ENCODE measurements around the gene ANXA11. TPM values are rescaled to one million over a fixed set of nuclear protein-coding genes. Genes with fewer than 3 reads are reported as not detected.

ANXA11 gene
- total RNA-seq, 1 donor from 2014 or later, result 98.2 TPM

DNA sequence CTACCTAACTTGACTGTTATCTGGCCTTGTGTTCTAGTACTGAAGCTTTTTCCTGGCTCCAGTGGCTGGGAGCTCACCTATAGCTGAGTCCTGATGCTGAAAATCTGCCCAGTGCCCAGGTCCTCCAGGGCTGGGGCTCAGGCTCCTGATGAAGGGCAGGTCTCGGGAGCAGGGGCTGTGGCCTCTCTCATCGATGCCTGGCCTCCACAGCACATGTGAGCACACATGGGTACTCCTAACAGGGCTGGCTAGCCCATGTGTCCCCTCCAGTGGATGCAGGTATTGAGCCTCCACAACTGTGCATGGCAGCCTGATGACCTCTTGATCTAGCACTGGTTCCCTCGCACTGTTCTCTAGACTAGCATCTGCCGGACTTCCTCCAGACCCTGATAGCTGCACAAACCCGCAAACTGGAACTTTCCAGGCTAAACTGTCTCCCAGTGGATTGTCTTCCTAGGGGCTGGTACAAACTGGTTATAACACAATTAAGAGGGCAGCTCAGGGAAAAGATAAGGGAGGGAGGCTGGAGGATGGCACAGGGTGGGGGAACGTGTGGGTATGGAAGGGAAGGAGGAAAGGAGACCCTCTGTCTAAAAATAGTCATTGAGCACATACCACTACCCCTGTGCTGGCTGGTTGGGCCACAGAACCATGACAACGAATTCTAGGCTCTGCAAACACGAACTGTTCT is 37.7 kb downstream of the ANXA11 start:
- no peak for DNase-seq (ENCODE audit: extremely low read depth, low read depth, low spot score)

DNA sequence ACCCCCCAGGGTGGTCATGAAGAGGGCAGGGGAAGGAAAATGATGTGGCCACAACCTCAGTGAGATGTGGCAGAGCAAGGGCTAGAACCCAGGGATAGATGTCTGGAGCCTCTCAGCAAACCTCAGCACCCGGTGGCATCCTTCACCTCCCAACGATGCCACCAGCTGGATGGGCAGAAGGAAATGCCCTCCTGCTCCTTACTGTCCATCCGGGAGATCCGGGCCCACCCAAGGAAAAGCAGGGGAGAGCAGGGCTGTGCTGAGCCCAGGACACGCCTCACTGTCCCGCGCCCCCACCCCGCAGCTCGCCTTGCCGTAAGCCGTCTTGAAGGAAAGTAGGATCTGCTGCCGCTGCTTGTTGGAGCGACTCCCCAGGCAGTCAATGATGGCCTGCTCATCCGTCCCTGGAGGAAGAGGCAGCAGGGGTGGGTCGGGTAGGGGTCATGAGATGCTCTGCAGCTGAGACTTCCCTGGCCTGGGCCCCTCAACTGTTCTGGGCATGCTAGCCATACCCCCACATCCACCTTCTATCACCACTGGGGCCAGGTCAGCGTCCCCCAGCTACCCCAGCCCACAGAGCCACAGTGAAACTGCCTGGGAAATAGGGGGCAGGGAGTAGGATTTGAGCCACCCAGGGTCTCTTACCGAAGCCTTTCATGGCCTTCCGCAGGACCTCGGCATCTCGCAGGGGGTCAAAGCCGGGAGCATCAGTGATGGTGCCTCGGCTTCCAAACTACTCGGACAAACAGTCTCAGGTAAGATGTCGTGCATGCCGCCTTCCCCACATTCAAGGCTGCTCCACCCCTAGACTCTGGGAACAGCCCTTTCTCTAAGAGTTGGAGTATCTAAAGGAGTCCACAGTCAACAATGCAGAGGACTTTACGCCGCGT is 38.5 kb downstream of the ANXA11 start:
- no peak for DNase-seq (ENCODE audit: extremely low read depth, low read depth, low spot score)

DNA sequence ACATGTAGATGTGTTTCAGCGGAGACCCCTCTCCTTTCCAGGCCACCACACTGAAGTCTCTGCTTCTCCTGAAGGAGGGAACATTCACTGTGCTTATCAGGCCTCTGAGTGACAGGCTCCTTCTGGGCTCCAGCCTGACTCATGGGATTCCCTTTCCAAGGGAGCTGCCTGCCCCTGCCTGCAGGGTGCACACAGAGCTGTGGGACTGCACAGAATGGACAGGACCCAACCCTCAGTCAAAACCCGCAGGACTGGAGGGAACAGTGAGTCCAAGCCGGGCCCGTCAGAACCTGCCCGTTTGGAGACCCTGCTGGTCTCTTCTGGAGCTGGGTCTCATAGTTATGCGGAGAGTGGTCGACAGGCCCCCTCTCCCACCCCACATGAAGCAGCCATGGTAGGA is 40.2 kb downstream of the ANXA11 start:
- DNase-seq (ENCODE audit: extremely low read depth, low read depth, low spot score), result no peak

DNA sequence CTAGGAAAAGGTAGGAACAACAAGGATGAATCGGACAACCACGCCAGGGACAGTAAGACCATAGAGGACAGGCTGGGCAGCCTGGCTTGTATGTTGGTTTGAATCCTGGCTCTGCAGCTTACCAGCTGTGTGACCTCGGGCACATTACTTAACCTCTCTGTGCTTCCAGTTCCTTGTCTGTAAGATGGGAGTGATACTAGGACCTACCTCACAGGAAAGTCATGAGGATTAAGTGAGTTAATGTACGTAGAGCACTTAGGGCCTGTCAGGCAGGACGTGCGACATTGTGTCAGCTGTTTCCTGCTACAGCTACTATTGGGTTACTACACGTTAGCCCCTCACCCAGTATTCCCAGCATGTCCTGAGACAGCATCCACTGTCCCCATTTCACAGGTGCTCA is 40.7 kb downstream of the ANXA11 start:
- DNase-seq (ENCODE audit: extremely low read depth, low read depth, low spot score), result no peak

DNA sequence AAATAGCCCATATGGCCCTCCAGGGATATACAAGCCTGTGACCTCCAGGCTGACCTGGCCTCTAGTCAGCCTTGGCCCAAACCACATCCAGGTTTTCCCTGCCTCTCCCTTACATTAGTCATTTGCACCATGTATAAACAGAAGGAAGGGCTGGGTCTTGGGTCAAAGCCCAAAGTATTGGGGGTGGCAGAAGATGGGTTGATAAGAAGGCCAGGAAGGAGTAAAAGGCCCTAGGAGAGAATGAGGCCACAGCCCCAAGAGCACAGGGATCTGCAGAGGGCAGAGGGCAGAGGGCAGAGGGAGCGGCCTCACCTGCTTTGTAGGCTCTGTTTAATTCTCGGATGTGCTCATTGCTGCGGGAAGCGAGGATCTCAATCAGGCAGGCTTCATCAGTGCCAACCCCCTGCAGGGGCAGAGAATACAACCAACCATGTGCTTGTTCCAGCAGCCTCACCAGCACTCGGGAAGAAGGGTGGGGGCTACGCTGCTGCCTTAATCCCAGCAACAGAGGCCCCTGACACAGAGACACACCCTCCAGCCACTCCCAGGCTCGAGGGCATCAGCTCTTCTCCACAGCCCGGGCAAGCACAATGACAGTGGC is 41.5 kb downstream of the ANXA11 start:
- DNase-seq (ENCODE audit: extremely low read depth, low read depth, low spot score), result no peak

DNA sequence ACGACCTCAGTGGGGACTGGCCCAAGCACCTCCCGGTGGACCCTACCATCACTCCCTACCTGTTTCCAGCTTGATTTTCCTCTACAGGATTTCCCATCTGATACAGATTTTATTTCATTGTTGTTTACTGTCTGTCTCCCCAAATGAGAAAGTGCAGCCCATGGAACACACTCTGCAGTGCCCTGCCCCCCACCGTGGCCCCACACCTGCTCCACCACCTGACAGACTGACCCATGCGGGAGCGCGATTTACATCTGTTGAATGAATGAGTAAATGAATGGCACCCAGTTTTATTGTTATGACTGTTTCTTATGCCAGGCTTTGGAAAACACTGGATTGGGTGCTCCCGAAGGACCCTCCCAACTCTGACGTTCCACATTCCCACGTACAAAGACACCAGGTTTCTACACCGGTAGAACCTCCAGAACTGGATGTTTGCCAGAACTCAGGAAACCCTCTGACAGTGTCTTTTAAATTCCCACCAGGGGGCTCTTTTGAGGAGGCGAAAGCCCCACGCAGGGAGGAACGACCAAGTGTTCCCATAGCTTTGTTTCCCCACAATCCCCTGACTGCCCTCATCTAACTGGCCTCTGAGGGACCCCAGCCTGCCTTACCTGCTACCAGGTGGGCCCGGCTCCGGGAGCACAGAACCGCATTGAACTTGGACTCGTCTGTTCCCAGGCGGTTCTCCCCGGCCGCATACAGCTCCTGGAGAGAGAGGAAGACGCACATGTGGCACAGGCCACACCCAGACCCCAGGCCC is 43.8 kb downstream of the ANXA11 start:
- no peak for DNase-seq (ENCODE audit: extremely low read depth, low read depth, low spot score)

DNA sequence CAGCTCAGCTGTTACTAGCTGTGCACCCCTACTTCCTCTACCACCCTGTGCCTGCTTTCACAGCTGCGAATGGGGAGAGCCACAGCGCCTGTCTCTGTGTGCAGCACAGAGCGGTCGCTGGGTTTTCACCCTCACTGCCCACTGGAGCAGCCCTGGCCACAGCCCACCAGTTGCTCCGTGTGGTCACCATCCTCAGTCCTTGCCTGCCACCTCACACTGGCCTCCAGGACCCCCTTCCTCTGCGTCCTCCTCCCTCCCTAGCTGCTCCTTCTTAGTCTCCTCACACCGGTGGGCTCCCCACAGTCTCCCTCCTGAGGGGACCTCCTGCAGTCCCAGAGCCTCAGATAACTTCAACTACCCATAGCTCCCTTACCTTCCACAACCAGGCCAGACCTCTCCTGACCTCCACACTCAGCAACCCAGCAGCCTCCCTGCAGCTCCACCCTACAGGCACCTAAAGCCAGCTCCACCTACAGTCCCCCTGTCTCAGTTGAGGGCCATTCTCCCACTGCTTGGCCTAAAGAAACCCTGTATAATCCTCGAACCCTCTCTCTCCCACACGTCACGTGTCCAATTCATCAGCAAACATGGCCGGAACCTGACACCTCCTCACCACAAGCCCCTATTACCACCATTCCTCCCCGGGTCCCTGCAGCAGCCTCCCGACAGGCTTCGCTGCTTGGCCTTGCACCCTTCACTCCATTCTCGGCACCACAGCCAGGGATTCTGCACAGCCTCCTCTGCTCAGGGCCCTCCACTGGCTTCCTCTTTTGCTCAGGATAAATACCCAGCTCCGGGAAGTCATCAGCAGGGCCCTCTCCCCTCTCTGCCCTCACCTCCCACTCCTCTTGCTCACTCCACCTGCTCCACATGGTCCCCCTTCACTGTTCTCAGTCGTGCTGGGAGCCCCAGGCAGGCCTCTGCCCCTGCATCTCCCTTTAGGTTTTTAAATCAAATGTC is 44.7 kb downstream of the ANXA11 start:
- DNase-seq (ENCODE audit: extremely low read depth, low read depth, low spot score), result no peak

DNA sequence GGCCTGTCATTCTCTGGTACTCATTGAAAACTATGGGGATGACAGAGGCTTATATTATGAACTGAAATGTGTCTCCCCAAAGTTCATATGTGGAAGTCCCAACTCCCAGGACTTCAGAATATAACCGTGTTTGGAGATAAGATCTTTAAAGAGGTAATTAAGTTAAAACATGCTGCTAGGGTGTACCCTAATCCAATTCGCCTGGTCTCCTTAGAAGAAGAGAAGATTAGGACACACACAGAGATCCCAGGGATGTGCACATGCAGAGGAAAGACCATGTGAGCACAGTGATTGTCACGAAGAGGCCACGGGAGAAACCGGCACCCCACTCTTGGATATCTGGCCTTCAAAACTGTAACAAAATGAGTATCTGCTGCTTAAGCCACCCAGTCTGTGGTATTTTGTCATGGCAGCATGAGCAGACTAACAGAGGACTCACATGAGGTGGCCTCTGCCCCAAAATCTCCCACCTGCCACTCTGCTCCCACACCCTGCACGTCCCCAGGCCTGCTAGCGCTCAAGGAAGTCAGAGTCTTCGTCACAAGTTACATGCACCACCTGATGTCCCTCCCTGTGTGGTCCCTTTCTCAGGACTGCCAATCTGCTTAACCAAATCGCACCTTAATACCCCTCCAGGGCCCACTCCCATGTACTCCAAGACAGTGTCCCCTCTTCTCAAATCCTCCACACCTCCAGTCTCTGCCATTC is 46.0 kb downstream of the ANXA11 start:
- no peak for DNase-seq (ENCODE audit: extremely low read depth, low read depth, low spot score)

DNA sequence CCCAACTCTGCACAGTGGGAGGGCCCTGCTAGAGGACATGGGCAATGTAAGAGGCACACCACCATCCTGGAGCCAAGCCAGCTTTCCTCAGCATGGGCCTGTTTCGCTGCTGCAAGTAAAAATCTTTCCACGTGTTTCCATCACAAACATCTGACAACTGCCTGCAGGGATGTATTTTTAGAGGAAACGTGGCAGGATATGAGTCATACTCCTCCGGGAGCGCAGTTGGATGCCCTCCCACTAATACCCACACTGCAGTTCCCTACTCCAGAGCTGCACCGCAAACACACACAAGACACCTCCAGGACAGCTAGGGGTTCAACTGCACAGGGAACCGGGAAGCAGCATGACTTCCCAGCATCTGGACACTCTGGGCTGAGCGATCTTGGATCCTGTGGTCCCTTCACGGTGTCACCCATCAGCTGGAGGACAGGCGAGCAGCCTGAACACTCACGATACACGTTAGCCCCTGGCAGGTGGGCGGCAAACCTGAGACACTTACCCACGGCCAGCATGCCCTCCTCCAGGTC is 46.7 kb downstream of the ANXA11 start:
- DNase-seq (ENCODE audit: extremely low read depth, low read depth, low spot score), result peak; percentile 77

DNA sequence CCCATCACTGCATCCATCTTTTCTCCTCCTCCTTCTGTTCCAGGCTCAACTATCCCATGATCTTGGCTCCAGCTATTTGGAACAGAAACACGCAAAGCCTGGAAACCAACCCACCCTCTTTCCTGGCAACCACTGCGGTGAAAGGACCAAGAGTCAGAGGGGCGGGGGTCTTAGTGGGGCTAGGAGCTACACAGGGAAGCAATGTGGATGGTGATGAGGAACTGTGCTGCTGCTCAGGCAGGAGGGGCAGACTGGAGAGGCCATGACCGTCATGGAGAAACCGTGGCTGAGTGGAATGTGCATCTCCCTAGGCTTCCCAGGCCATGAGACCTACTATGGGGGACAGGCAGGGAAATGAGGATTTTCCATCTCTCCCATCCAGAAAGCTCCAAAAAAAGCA is 47.2 kb downstream of the ANXA11 start:
- DNase-seq (ENCODE audit: extremely low read depth, low read depth, low spot score), result no peak

DNA sequence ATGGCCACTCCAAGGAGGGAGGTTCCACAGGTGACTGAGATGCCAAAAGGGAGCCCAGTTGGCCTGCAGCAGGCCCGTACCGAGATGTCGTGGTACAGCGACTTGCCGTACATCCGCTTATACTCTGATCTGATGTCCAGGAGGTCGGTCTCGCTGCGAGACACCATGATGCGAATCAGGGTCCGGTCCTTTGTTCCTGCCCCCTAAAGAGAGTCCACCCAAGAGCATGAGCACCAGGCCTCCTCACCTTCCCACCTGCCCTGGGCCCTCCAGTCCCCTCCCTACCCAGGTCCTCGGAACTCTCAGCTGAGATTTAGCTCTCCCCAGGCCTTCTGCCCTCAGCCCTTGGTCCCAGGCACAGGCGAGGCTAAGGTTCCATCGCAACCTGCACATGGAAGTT is 47.8 kb downstream of the ANXA11 start:
- no peak for DNase-seq (ENCODE audit: extremely low read depth, low read depth, low spot score)

DNA sequence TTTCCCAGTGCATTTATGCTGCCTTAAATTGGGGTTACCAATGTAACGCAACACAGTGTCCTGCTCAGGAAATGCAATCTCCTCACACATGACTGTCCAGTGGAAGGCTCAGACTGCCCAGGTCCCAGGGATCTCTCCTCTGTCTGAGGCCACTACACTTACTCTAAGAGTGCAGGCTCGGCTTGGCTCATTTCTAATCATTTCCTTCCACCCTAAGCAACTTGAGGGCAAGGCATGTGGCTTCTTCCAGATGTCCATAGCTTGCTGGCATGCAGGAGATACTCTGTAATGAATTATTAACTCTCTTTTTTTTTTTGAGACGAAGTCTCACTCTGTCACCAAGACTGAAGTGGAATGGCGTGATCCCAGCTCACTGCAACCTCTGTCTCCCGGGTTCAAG is 49.1 kb downstream of the ANXA11 start:
- DNase-seq (ENCODE audit: extremely low read depth, low read depth, low spot score), result no peak

DNA sequence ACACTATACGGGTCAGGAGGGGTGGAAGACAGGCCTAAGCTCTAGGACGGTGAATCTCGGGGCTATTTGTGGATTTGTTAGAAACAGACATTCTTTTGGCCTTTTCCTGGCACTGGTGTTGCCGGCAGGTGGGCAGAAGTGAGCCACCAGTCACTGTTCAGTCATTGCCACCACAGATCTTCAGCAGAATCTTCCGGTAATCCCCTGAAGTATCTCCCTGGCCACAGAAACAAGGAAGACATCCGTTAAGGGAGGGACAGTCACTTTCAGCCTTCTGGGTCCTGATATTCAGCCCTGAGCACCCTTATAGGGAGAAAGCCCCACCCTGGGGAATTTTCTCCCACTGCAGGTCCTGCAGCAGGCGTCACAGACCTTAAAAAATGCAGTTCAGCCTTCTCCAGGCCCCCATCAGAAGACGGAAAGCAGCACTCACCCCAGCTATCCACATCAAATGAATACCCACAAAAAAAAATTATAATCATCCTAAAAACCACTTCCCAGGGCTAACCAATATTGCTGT is 49.6 kb downstream of the ANXA11 start:
- no peak for DNase-seq (ENCODE audit: extremely low read depth, low read depth, low spot score)

DNA sequence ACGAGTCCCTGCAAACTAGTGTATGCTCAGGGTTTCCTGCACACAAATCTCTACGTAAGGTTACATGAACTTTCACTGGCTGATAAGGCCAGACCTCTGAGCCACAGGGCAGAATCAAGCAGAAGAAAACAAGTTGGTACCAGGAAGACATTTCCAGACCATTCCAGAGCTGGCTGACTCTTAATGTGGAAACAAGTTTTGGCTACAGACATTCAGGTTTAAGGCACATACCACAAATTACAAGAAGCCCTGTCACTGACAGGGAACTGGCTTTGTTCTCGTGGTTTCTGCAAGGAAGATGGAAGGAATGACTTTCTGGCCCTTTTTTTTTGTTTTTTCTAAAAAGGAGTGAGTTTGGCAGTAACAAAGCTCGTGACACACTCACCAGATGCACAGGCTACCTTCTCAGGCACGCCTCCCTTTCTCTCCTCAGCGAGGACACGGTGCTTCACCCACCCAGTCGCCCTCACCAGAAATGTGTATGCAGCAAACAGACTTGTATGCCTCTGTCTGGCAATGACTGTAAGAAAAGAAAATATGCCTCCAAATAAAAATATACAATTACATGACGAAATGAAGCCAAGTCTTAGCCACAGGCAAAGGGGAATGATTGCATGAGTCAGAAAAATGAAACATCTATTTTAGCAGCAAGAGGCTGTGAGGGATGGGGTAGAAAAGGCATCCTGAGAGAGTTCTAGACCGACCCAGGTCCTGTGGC is 50.2 kb downstream of the ANXA11 start:
- no peak for DNase-seq (ENCODE audit: extremely low read depth, low read depth, low spot score)

DNA sequence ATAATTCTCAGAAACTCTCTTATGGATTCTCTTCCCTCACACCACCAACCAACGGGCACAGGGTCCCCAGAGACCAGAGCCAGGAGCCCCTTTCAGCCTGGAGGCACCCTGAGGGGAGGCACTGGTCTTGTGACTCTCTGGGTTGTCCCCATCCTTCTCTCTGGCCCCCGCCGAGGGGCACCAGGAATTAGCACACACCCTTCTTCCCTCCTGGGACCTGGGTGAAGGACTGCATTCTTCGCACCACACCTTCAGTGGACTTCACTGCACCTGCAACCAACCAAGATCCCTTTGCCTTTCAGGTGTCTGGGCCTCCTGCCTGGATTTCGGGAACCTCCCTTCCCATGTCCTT is 50.7 kb downstream of the ANXA11 start:
- no peak for DNase-seq (ENCODE audit: extremely low read depth, low read depth, low spot score)

DNA sequence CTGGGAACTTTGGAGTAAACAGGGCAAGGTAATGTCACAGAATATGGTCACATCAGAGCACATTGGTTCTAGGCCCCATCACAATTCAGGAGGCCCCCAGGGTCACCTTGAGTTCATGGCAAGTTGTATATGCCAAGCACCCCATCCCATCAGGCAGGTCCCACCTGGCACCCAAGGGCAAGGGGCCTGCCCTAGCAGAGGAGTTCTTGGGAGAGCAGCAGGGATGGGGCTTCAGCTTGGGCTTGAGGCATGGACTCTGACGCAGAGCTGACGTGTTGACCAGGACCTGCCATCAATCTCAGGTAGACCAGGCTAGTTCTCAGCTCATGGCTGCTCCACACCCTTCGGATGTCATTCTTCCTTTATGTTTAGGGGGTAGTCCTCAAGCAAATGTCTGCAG is 51.9 kb downstream of the ANXA11 start:
- DNase-seq (ENCODE audit: extremely low read depth, low read depth, low spot score), result no peak

DNA sequence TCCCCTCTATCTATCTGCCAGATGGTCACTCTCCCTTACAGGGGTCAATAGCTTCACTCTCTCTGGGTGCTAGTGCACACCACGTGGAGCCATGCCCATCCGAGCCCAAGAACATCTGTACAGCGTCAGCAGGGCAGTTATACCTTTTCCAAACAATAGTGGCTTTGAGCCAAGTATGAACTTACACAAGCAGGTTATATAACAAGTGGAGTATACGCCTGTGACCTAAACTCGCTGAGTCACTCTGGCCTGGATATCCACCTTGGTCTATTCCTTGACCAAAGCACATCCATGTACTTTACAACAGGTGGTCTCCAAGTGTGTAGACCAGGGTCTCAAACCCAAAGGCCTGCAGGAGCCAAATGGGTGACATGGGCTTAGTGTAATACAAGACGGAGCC is 52.5 kb downstream of the ANXA11 start:
- DNase-seq (ENCODE audit: extremely low read depth, low read depth, low spot score), result no peak

DNA sequence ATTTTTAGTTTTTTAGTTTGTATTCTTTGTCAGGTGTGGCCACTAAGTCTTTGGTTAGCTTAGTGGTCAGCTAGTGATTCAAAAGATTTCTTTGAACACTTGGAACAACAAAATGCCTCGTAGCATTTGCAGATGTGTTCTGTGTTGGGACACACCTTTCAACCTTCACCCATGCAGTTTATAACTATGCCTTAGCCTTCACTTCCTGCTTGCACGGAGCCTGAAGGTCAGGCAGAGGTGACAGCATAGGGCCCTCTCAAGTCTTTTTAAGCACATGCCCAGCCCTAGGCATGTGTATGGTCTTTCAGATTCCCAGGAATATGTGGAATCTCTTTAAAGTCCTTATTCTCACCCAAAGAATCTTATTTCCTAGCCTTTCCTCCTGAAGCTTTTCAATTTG is 55.2 kb downstream of the ANXA11 start:
- no peak for DNase-seq (ENCODE audit: extremely low read depth, low read depth, low spot score)

All from glomerular endothelial cell (primary cell).